Smooth muscle cell (in vitro differentiated cells): Measurements from ENCODE around the gene HGFAC. TPM values are rescaled to one million over a fixed set of nuclear protein-coding genes. Genes with fewer than 3 reads are reported as not detected.

ENCODE experiments used
- DNase-seq: peaks from one replicate; lab custom pipeline; 2025; ENCODE audit not compliant: unreplicated experiment; lab: John Stamatoyannopoulos, UW
- H2AFZ ChIP-seq: fragments of 200-600 bp; sonication (generic); 2 replicates; pipeline ENCODE4 v1.6.0; 2016; ENCODE audit warnings: antibody characterized with exemption, low read depth, mild to moderate bottlenecking
- H3F3A ChIP-seq: fragments of 200-600 bp; sonication (generic); 2 replicates; pipeline ENCODE4 v1.6.0; 2017; ENCODE audit warnings: antibody characterized with exemption, low read depth
- H3K27ac ChIP-seq: fragments of 200-600 bp; sonication (generic); 2 replicates; pipeline ENCODE4 v1.5.1; 2016; ENCODE audit warnings: low read depth, mild to moderate bottlenecking
- H3K27me3 ChIP-seq: fragments of 200-600 bp; sonication (generic); 2 replicates; pipeline ENCODE4 v1.6.1; 2016; ENCODE audit warnings: low read depth, mild to moderate bottlenecking
- H3K36me3 ChIP-seq: fragments of 200-600 bp; sonication (generic); 2 replicates; pipeline ENCODE4 v1.5.1; 2016; ENCODE audit warnings: low read depth
- H3K4me1 ChIP-seq: fragments of 200-600 bp; sonication (generic); 2 replicates; pipeline ENCODE4 v1.5.1; 2016; ENCODE audit warnings: low read depth
- H3K4me2 ChIP-seq: fragments of 200-600 bp; sonication (generic); 2 replicates; pipeline ENCODE4 v1.6.0; 2016; ENCODE audit warnings: mild to moderate bottlenecking
- H3K4me3 ChIP-seq: fragments of 200-600 bp; sonication (generic); 2 replicates; pipeline ENCODE4 v1.5.1; 2016; ENCODE audit warnings: mild to moderate bottlenecking
- H3K79me2 ChIP-seq: fragments of 200-600 bp; sonication (generic); 2 replicates; pipeline ENCODE4 v1.6.0; 2016; ENCODE audit warnings: low read depth, mild to moderate bottlenecking
- H3K9ac ChIP-seq: fragments of 200-600 bp; sonication (generic); 2 replicates; pipeline ENCODE4 v1.6.0; 2016; ENCODE audit warnings: low read depth
- H3K9me3 ChIP-seq: fragments of 200-600 bp; sonication (generic); replicated peaks from 2 replicates; pipeline ENCODE4 v1.5.1; 2016; ENCODE audit warnings: low read depth
- H4K20me1 ChIP-seq: fragments of 200-600 bp; sonication (generic); 2 replicates; pipeline ENCODE4 v1.6.0; 2016; ENCODE audit warnings: low read depth
- WGBS: methylation state at CpG from one replicate; pipeline ENCODE4 v1.1.7; 2016; ENCODE audit warnings: low lambda C conversion rate; 5-methylcytosine and 5-hydroxymethylcytosine counted together
- polyA plus RNA-seq: library from polyadenylated mRNA; unstranded; fragments of >200 nt; fragmentation: Nextera tagmentation; extraction: Ambion mirVana; gene quantifications from 2 replicates; pipeline ENCODE4 v1.2.1, GENCODE V29; 2016
- total RNA-seq: library from RNA; depleted of rRNA; stranded (reverse); fragments of >200 nt; gene quantifications from 2 replicates; pipeline ENCODE4 v1.2.3, GENCODE V29; 2014
- TF ChIP-seq, protein P1 (sequence below): fragments of 200-600 bp; sonication (generic); IDR thresholded peaks from 2 replicates; pipeline ENCODE4 v1.5.1; 2017; ENCODE audit warnings: borderline replicate concordance, mild to moderate bottlenecking, antibody characterized with exemption; ENCODE audit not compliant: insufficient read depth, poor library complexity, severe bottlenecking

Gene HGFAC
- total and polyA plus RNA-seq, 2 experiments from 2014 or later: 0.58 TPM; not detected in 1

DNA sequence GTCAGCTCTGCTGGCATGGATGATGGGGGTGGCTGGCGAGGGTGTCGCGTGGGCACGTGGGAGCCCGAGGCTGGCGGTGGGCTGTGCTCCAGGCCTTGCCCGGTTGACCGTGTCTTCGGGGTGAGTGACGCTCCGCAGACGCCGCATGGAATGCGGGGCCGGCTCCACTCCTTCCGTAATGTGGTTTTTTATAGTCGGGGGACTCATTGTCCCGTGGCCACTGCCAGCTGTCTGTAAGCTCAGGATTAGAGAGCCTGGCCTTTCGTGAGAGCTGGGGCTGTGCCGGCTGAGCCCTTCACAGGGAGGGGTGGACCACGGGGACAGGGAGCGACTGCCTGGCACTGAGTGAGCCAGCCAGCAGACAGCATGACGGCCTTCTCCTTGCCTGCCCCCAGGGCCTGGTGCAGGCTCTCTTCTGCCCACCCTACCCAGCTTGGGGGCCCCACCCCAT, 41.7 kb downstream of the HGFAC start:
- no peak overlapping the region for H3K27ac ChIP-seq
- peak; percentile 57 for DNase-seq
- H3F3A ChIP-seq: peaks cover 3% of the 10 kb centered on the region
- H3K4me2 ChIP-seq: peak overlapping the region; percentile 50
- no peak overlapping the region for H2AFZ ChIP-seq
- no peaks in the 10 kb centered on the region for H3K79me2 ChIP-seq
- no peak overlapping the region for H3K9ac ChIP-seq
- no peaks in the 10 kb centered on the region for H3K36me3 ChIP-seq
- H4K20me1 ChIP-seq: no peaks in the 10 kb centered on the region
- H3K4me1 ChIP-seq: peaks cover 21% of the 10 kb centered on the region
- H3K9me3 ChIP-seq: no peaks in the 10 kb centered on the region
- no peak overlapping the region for H3K4me3 ChIP-seq
- TF ChIP-seq, protein P1, sequence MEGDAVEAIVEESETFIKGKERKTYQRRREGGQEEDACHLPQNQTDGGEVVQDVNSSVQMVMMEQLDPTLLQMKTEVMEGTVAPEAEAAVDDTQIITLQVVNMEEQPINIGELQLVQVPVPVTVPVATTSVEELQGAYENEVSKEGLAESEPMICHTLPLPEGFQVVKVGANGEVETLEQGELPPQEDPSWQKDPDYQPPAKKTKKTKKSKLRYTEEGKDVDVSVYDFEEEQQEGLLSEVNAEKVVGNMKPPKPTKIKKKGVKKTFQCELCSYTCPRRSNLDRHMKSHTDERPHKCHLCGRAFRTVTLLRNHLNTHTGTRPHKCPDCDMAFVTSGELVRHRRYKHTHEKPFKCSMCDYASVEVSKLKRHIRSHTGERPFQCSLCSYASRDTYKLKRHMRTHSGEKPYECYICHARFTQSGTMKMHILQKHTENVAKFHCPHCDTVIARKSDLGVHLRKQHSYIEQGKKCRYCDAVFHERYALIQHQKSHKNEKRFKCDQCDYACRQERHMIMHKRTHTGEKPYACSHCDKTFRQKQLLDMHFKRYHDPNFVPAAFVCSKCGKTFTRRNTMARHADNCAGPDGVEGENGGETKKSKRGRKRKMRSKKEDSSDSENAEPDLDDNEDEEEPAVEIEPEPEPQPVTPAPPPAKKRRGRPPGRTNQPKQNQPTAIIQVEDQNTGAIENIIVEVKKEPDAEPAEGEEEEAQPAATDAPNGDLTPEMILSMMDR: no peak
- no peaks in the 10 kb centered on the region for H3K27me3 ChIP-seq
- WGBS: 9% methylated on average over 21 of the region's 23 CpGs

- TF ChIP-seq, protein P1: no peak
- no peak overlapping the region for H3K4me3 ChIP-seq
- no peaks in the 10 kb centered on the region for H3K79me2 ChIP-seq
- peaks cover 3% of the 10 kb centered on the region for H3F3A ChIP-seq
- no peak overlapping the region for H3K27ac ChIP-seq
- WGBS: 78% methylated on average over 45 of the region's 45 CpGs
- no peaks in the 10 kb centered on the region for H3K36me3 ChIP-seq
- H3K4me2 ChIP-seq: peak overlapping the region; percentile 37
- H3K4me1 ChIP-seq: peaks cover 21% of the 10 kb centered on the region
- no peak overlapping the region for H2AFZ ChIP-seq
- H4K20me1 ChIP-seq: no peaks in the 10 kb centered on the region
- H3K27me3 ChIP-seq: no peaks in the 10 kb centered on the region
- H3K9ac ChIP-seq: no peak overlapping the region
- no peaks in the 10 kb centered on the region for H3K9me3 ChIP-seq
- no peak for DNase-seq
Observed at GRCh38 chr4:3484057-3484973, 42.5 kb downstream of the HGFAC start.

DNA sequence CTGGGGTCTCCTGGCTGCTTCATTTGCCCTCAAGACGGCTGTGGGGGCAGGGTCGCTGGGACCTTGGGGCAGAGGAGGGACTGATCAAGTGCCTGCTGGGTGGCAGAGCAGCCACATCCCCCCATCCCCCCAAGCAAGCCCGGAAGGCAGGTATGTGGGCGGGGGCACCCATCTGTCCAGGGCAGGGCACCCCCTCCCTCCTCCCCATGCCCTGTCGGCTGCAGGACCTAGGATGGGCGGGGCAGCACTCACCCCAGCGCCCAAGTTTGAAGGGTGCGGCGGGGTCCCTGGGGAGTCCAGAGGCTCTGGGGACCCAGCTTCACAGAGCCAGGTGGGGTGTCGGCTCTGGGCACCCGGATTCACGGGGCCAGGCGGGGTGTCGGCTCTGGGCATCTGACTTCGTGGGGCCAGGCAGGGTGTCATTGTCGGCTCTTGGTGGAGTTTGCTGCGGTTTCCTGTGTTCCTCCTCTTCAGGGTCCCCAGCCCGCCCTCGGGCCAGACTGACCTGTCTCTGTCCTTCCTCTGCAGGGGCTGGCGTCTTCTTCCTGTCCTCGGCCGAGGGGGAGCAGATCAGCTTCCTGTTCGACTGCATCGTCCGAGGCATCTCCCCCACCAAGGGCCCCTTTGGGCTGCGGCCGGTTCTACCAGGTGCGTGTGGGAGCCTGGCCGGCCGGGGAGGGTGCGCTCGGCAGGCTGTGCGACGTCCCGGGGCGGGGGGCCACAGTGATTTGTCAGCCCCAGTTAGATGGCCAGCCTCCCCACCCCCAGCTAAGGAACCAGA, 43.4 kb downstream of the HGFAC start:
- H3K79me2 ChIP-seq: no peaks in the 10 kb centered on the region
- H3K36me3 ChIP-seq: no peaks in the 10 kb centered on the region
- TF ChIP-seq, protein P1: no peak
- H2AFZ ChIP-seq: no peak overlapping the region
- peaks cover 21% of the 10 kb centered on the region for H3K4me1 ChIP-seq
- H3K9ac ChIP-seq: no peak overlapping the region
- no peaks in the 10 kb centered on the region for H4K20me1 ChIP-seq
- 75% methylated on average over 36 of the region's 36 CpGs for WGBS
- no peak overlapping the region for H3K4me2 ChIP-seq
- no peaks in the 10 kb centered on the region for H3K27me3 ChIP-seq
- H3K27ac ChIP-seq: no peak overlapping the region
- peaks cover 3% of the 10 kb centered on the region for H3F3A ChIP-seq
- no peaks in the 10 kb centered on the region for H3K9me3 ChIP-seq
- no peak overlapping the region for H3K4me3 ChIP-seq
- no peak for DNase-seq
